H9 (cell line): ENCODE data around the gene TMEM178B. TPM values are rescaled to one million over a fixed set of nuclear protein-coding genes. Genes with fewer than 3 reads are reported as not detected.
"Not testable (repeated sequence)": the region's sequence is repeated elsewhere in the genome, so short reads cannot be mapped to it uniquely, and the experiment has no call there.

Experiments used
- DNase-seq: peaks from one replicate; pipeline ENCODE4 v3.0.0-alpha.2; 2017
- H2AFZ ChIP-seq: one replicate; pipeline ENCODE4 v1.6.1; 2013; ENCODE audit warnings: mild to moderate bottlenecking, low read length, control low read depth, moderate library complexity
- H2AK5ac ChIP-seq: 2 replicates; pipeline ENCODE4 v1.6.1; 2013; ENCODE audit warnings: low read length, control low read depth, mixed read lengths; ENCODE audit not compliant: insufficient read length
- H2BK120ac ChIP-seq: one replicate; pipeline ENCODE4 v1.6.1; 2013; ENCODE audit warnings: low read depth, mild to moderate bottlenecking, low read length, control low read depth, inconsistent platforms; ENCODE audit not compliant: poor library complexity, severe bottlenecking
- H2BK12ac ChIP-seq: 2 replicates; pipeline ENCODE4 v1.6.1; 2013; ENCODE audit warnings: low read length, control low read depth, mixed read lengths, low read depth; ENCODE audit not compliant: insufficient read length
- H2BK15ac ChIP-seq: 2 replicates; pipeline ENCODE4 v1.6.1; 2013; ENCODE audit warnings: low read depth, low read length, control low read depth
- H2BK20ac ChIP-seq: one replicate; pipeline ENCODE4 v1.6.1; 2013; ENCODE audit warnings: low read depth, mild to moderate bottlenecking, low read length, control low read depth, inconsistent platforms; ENCODE audit not compliant: poor library complexity, severe bottlenecking
- H2BK5ac ChIP-seq: 2 replicates; pipeline ENCODE4 v1.6.1; 2013; ENCODE audit warnings: low read length, control low read depth, mixed read lengths; ENCODE audit not compliant: insufficient read length
- H3K14ac ChIP-seq: 2 replicates; pipeline ENCODE4 v1.6.1; 2013; ENCODE audit warnings: low read length, control low read depth; ENCODE audit not compliant: insufficient read depth
- H3K18ac ChIP-seq: 2 replicates; pipeline ENCODE4 v1.6.1; 2013; ENCODE audit warnings: low read depth, mild to moderate bottlenecking, mixed read lengths, low read length, control low read depth; ENCODE audit not compliant: insufficient read length
- H3K23ac ChIP-seq: 2 replicates; pipeline ENCODE4 v1.6.1; 2013; ENCODE audit warnings: low read length, control low read depth, mixed read lengths, low read depth; ENCODE audit not compliant: insufficient read length
- H3K23me2 ChIP-seq: 2 replicates; pipeline ENCODE4 v1.6.1; 2013; ENCODE audit warnings: low read depth, mild to moderate bottlenecking, mixed read lengths, low read length, control low read depth; ENCODE audit not compliant: insufficient read length, poor library complexity, severe bottlenecking
- H3K27ac ChIP-seq: 2 replicates; pipeline ENCODE4 v1.5.1; 2013; ENCODE audit warnings: low read length, control low read depth, mixed read lengths, low read depth; ENCODE audit not compliant: insufficient read length
- H3K27me3 ChIP-seq: 2 replicates; pipeline ENCODE4 v1.6.1; 2013; ENCODE audit warnings: low read length, control low read depth, inconsistent platforms; ENCODE audit not compliant: insufficient read depth
- H3K4ac ChIP-seq: 2 replicates; pipeline ENCODE4 v1.6.1; 2013; ENCODE audit warnings: low read depth, mild to moderate bottlenecking, control low read depth, inconsistent platforms, low read length, moderate library complexity
- H3K4me1 ChIP-seq: 2 replicates; pipeline ENCODE4 v1.6.1; 2013; ENCODE audit warnings: low read length, control low read depth, inconsistent platforms; ENCODE audit not compliant: insufficient read depth
- H3K4me2 ChIP-seq: 2 replicates; pipeline ENCODE4 v1.6.1; 2013; ENCODE audit warnings: low read length, control low read depth, mixed read lengths; ENCODE audit not compliant: insufficient read length, insufficient read depth
- H3K56ac ChIP-seq: 2 replicates; pipeline ENCODE4 v1.6.1; 2013; ENCODE audit warnings: low read depth, mild to moderate bottlenecking, mixed read lengths, low read length, control low read depth; ENCODE audit not compliant: insufficient read length
- H3K79me1 ChIP-seq: 2 replicates; pipeline ENCODE4 v1.6.1; 2013; ENCODE audit warnings: low read depth, mild to moderate bottlenecking, moderate library complexity, low read length, control low read depth, inconsistent platforms; ENCODE audit not compliant: insufficient read depth, poor library complexity, severe bottlenecking
- H3K79me2 ChIP-seq: 2 replicates; pipeline ENCODE4 v1.6.1; 2013; ENCODE audit warnings: low read length, control low read depth, inconsistent platforms; ENCODE audit not compliant: insufficient read depth
- H3K9ac ChIP-seq: 2 replicates; pipeline ENCODE4 v1.6.1; 2013; ENCODE audit warnings: low read length, control low read depth, mixed read lengths; ENCODE audit not compliant: insufficient read length; ENCODE audit errors: extremely low read depth
- H3K9me3 ChIP-seq: one replicate; pipeline ENCODE4 v1.6.1; 2013; ENCODE audit warnings: low read depth, low read length, inconsistent platforms; ENCODE audit not compliant: control insufficient read depth
- H3T11ph ChIP-seq: one replicate; pipeline ENCODE4 v1.6.1; 2013; ENCODE audit warnings: mild to moderate bottlenecking, low read length, control low read depth, inconsistent platforms
- H4K20me1 ChIP-seq: one replicate; pipeline ENCODE4 v1.6.1; 2013; ENCODE audit not compliant: control insufficient read depth, insufficient read length, insufficient read depth
- H4K5ac ChIP-seq: 2 replicates; pipeline ENCODE4 v1.6.1; 2013; ENCODE audit warnings: low read depth, mild to moderate bottlenecking, mixed read lengths, low read length, control low read depth; ENCODE audit not compliant: insufficient read length
- H4K8ac ChIP-seq: replicated peaks from 2 replicates; pipeline ENCODE4 v1.6.1; 2013; ENCODE audit warnings: low read length, control low read depth, mixed read lengths, low read depth; ENCODE audit not compliant: insufficient read length
- H4K91ac ChIP-seq: 2 replicates; pipeline ENCODE4 v1.6.1; 2013; ENCODE audit warnings: low read depth, mild to moderate bottlenecking, moderate library complexity, mixed read lengths, low read length, control low read depth; ENCODE audit not compliant: insufficient read length
- H3K27ac Mint-ChIP-seq, 3 experiments: 2 replicates in 2 of 3; 3 replicates in 1 of 3; pipeline ENCODE4 v1.8.0; 2020 to 2021; ENCODE audit warnings: mixed read lengths in 3 of 3, mild to moderate bottlenecking in 1 of 3, moderate library complexity in 1 of 3
- H3K27me3 Mint-ChIP-seq: 2 replicates; pipeline ENCODE4 v1.8.0; 2021; ENCODE audit warnings: low read depth, mild to moderate bottlenecking, moderate library complexity, mixed read lengths
- H3K36me3 Mint-ChIP-seq, 3 experiments: 2 replicates in 2 of 3; 3 replicates in 1 of 3; pipeline ENCODE4 v1.8.0; 2020 to 2021; ENCODE audit warnings: low read depth in 3 of 3, mixed read lengths in 3 of 3; ENCODE audit not compliant: insufficient read depth in 1 of 3
- H3K4me1 Mint-ChIP-seq, 2 experiments: 2 replicates each; pipeline ENCODE4 v1.8.0; 2020; ENCODE audit warnings: mixed read lengths in 2 of 2
- H3K4me3 Mint-ChIP-seq, 2 experiments: 2 replicates in 1 of 2; 3 replicates in 1 of 2; pipeline ENCODE4 v1.8.0; 2020 to 2021; ENCODE audit warnings: mild to moderate bottlenecking in 2 of 2, mixed read lengths in 2 of 2, moderate library complexity in 1 of 2
- H3K9me3 Mint-ChIP-seq, 2 experiments: 2 replicates in 1 of 2; 3 replicates in 1 of 2; pipeline ENCODE4 v1.8.0; 2020; ENCODE audit warnings: mild to moderate bottlenecking in 2 of 2, mixed read lengths in 2 of 2, moderate library complexity in 1 of 2
- WGBS: extraction: QIAGEN DNeasy Blood & Tissue Kit; methylation state at CpG from one replicate; pipeline ENCODE4 v1.1.7; 2013; ENCODE audit warnings: missing lambda C conversion rate, low lambda C conversion rate, mixed read lengths; ENCODE audit not compliant: insufficient read length; ENCODE audit errors: extremely low coverage; 5-methylcytosine and 5-hydroxymethylcytosine counted together
- total RNA-seq: library from RNA; stranded (reverse); gene quantifications from 2 replicates; pipeline ENCODE4 v1.2.1, GENCODE V29; 2021
- TF ChIP-seq, protein P1 (sequence below): fragments of 200-600 bp; sonication (generic); conservative IDR thresholded peaks from 3 replicates; pipeline ENCODE4 v1.8.0; 2021; ENCODE audit warnings: antibody characterized with exemption, mild to moderate bottlenecking

Gene TMEM178B
- total RNA-seq, 1 experiment from 2014 or later: 11.3 TPM

DNA sequence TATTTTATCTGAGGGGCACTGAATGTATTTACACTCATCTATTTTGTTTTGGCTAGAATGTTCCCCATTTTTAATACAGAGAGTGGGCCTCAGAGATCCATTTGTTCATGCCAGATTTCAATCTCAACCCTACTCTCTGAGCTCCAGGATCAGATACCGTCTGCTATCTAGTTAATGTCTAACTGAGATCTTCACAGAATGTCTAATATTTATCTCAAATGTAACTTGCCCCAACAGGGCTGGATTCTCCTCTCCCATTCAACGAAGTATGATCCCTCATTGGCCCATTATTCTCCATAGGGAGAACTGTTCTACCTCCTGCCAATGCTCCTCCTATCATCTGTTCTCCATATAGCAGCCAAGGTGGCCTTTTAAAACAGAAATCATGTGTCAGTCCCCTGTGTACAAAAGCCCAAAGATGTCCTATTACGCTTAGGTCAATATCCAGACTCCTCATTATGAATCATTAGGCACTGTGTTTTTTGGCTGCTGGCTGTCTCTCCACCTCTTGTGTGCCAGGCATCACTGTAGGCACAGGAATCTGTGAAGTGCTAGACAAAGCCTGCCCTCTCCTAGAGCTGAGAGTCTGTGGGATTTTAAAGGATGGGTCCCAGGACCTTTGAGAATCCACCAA, 308.0 kb downstream of the TMEM178B start:
- no peaks in the 10 kb centered on the region for H3K27me3 Mint-ChIP-seq
- no peak overlapping the region for H3K4me3 Mint-ChIP-seq
- H2BK5ac ChIP-seq: no peak overlapping the region

DNA sequence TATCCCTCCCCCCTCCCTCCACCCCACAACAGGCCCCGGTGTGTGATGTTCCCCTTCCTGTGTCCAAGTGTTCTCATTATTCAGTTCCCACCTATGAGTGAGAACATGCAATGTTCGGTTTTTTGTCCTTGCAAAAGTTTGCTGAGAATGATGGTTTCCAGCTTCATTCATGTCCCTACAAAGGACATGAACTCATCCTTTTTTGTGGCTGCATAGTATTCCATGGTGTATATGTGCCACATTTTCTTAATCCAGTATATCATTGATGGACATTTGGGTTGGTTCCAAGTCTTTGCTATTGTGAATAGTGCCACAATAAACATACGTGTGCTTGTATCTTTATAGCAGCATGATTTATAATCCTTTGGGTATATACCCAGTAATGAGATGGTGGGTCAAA, 309.5 kb downstream of the TMEM178B start:
- not testable (repeated sequence) for H4K5ac ChIP-seq, H3K4me3 Mint-ChIP-seq, H3K4ac ChIP-seq, H3K4me2 ChIP-seq, H4K91ac ChIP-seq, H2BK20ac ChIP-seq, H3K18ac ChIP-seq, H3K36me3 Mint-ChIP-seq, H3K4me1 Mint-ChIP-seq, H3K23me2 ChIP-seq, H2BK5ac ChIP-seq, H3K27ac ChIP-seq, H3K23ac ChIP-seq, H3K9me3 ChIP-seq, H3T11ph ChIP-seq, H3K9me3 Mint-ChIP-seq, H3K14ac ChIP-seq, H2BK120ac ChIP-seq, H3K79me2 ChIP-seq, H3K79me1 ChIP-seq, H3K4me1 ChIP-seq, DNase-seq, H2AK5ac ChIP-seq, H3K27ac Mint-ChIP-seq, H3K27me3 Mint-ChIP-seq, H2AFZ ChIP-seq, H3K27me3 ChIP-seq, H3K9ac ChIP-seq, H4K20me1 ChIP-seq, H4K8ac ChIP-seq, H2BK12ac ChIP-seq, H3K56ac ChIP-seq, H2BK15ac ChIP-seq
- WGBS: no CpG with 5 or more reads among the region's 3 CpGs

More for the DNA sequence above, 308.0 kb downstream of the TMEM178B start:
- Mint-ChIP-seq H3K27ac (no peak overlapping the region), H3K4me1 (peaks cover 0 to 2% of the 10 kb centered on the region in 2 experiments; a peak in 1 of 4 replicates), H3K9me3 (peaks cover 0 to 3% of the 10 kb centered on the region in 2 experiments; a peak in 2 of 5 replicates), H3K36me3 (no peaks in the 10 kb centered on the region; a peak in 2 of 7 replicates)
- Histone ChIP-seq H3K56ac (no peak overlapping the region), H2BK20ac (no peak overlapping the region), H4K91ac (no peak overlapping the region), H3K79me2 (no peaks in the 10 kb centered on the region), H3K4me2 (no peak overlapping the region), H2AK5ac (no peak overlapping the region), H3K79me1 (no peaks in the 10 kb centered on the region), H3K27me3 (no peaks in the 10 kb centered on the region), H2BK12ac (no peak overlapping the region), H3K18ac (no peak overlapping the region), H3T11ph (no peak overlapping the region), H3K27ac (no peak overlapping the region), H3K14ac (no peak overlapping the region), H3K4me1 (no peaks in the 10 kb centered on the region), H3K9ac (no peak overlapping the region), H3K23me2 (no peaks in the 10 kb centered on the region), H2BK15ac (no peak overlapping the region), H3K9me3 (no peaks in the 10 kb centered on the region), H3K4ac (no peak overlapping the region), H2BK120ac (no peak overlapping the region), H4K8ac (no peak overlapping the region), H3K23ac (no peak overlapping the region), H4K20me1 (no peaks in the 10 kb centered on the region), H4K5ac (no peak overlapping the region), H2AFZ (no peak overlapping the region)
- TF ChIP-seq, protein P1, sequence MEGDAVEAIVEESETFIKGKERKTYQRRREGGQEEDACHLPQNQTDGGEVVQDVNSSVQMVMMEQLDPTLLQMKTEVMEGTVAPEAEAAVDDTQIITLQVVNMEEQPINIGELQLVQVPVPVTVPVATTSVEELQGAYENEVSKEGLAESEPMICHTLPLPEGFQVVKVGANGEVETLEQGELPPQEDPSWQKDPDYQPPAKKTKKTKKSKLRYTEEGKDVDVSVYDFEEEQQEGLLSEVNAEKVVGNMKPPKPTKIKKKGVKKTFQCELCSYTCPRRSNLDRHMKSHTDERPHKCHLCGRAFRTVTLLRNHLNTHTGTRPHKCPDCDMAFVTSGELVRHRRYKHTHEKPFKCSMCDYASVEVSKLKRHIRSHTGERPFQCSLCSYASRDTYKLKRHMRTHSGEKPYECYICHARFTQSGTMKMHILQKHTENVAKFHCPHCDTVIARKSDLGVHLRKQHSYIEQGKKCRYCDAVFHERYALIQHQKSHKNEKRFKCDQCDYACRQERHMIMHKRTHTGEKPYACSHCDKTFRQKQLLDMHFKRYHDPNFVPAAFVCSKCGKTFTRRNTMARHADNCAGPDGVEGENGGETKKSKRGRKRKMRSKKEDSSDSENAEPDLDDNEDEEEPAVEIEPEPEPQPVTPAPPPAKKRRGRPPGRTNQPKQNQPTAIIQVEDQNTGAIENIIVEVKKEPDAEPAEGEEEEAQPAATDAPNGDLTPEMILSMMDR: no peak
- no peak for DNase-seq
- no CpG with 5 or more reads among the region's 3 CpGs for WGBS
